ENCODE results near the gene TMEM132C. TPM values are rescaled to one million over a fixed set of nuclear protein-coding genes. Genes with fewer than 3 reads are reported as not detected.

The TMEM132C gene
- total and polyA plus RNA-seq, 2 donors (not counting 1 experiment from before 2014, with no cell fraction given) = not detected

GRCh38 chr12:128519426-128519825, 252.5 kb downstream of the TMEM132C start:
- WGBS (ENCODE audit: insufficient coverage) = 47% methylated on average over 2 of the region's 3 CpGs
- Histone ChIP-seq H3K4me1 (ENCODE audit: control insufficient read depth in 2 of 2, insufficient read depth in 2 of 2, low read length in 2 of 2) (no peaks in the 10 kb centered on the region), H2AFZ (ENCODE audit: insufficient read depth, low read depth, low read length, poor library complexity, severe bottlenecking) (no peak overlapping the region), H3K9me3 (ENCODE audit: control extremely low read depth in 1 of 3, control insufficient read depth in 2 of 3, insufficient read depth in 1 of 3, low read length in 2 of 3) (peaks cover 0 to 20% (median 0%) of the 10 kb centered on the region in 3 donors), H3K36me3 (replicated peaks in 1 of 2; ENCODE audit: control extremely low read depth in 1 of 2, control insufficient read depth in 1 of 2, extremely low read depth in 1 of 2, insufficient read depth in 2 of 2, low read length in 1 of 2) (no peaks in the 10 kb centered on the region), H3K9ac (ENCODE audit: low read length) (no peak overlapping the region), H3K4me2 (replicated peaks; ENCODE audit: low read depth, low read length, poor library complexity, severe bottlenecking) (no peak overlapping the region), H3K79me2 (ENCODE audit: control insufficient read depth, insufficient read depth, low read length) (no peaks in the 10 kb centered on the region), H3K27me3 (replicated peaks in 1 of 4; ENCODE audit: control extremely low read depth in 1 of 4, control insufficient read depth in 3 of 4, insufficient read depth in 4 of 4, low read length in 3 of 4) (no peaks in the 10 kb centered on the region), H4K20me1 (ENCODE audit: control insufficient read depth, insufficient read depth, low read length, poor library complexity, severe bottlenecking) (no peaks in the 10 kb centered on the region), H3K27ac (ENCODE audit: low read length in 2 of 2) (no peak overlapping the region), H3K4me3 (ENCODE audit: control extremely low read depth in 1 of 5, extremely low read depth in 1 of 5, insufficient read depth in 1 of 5, low read depth in 2 of 5, low read length in 4 of 5) (no peak overlapping the region)
- TF ChIP-seq, protein P1, sequence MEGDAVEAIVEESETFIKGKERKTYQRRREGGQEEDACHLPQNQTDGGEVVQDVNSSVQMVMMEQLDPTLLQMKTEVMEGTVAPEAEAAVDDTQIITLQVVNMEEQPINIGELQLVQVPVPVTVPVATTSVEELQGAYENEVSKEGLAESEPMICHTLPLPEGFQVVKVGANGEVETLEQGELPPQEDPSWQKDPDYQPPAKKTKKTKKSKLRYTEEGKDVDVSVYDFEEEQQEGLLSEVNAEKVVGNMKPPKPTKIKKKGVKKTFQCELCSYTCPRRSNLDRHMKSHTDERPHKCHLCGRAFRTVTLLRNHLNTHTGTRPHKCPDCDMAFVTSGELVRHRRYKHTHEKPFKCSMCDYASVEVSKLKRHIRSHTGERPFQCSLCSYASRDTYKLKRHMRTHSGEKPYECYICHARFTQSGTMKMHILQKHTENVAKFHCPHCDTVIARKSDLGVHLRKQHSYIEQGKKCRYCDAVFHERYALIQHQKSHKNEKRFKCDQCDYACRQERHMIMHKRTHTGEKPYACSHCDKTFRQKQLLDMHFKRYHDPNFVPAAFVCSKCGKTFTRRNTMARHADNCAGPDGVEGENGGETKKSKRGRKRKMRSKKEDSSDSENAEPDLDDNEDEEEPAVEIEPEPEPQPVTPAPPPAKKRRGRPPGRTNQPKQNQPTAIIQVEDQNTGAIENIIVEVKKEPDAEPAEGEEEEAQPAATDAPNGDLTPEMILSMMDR (IDR thresholded peaks at IDR 0.05) = no peak
- TF ChIP-seq EZH2 (IDR thresholded peaks at IDR 0.05; ENCODE audit: borderline replicate concordance, insufficient read depth, low read depth, low read length, poor library complexity, severe bottlenecking) = no peak
- POLR2A ChIA-PET = no interaction called here
- CTCF ChIA-PET = no interaction called here
- no peak overlapping the region for H3K4me3 Mint-ChIP-seq
- no peak for DNase-seq
- no peaks in the 10 kb centered on the region for H3K4me1 Mint-ChIP-seq
- H3K27ac Mint-ChIP-seq = no peak overlapping the region
- no peak for ATAC-seq (ENCODE audit: low read depth)
- H3K27me3 Mint-ChIP-seq = no peaks in the 10 kb centered on the region
- H3K9me3 Mint-ChIP-seq (ENCODE audit: insufficient read depth) = peaks cover 7% of the 10 kb centered on the region
- intact Hi-C loops (cut with micrococcal nuclease) = no loop called here

DNA sequence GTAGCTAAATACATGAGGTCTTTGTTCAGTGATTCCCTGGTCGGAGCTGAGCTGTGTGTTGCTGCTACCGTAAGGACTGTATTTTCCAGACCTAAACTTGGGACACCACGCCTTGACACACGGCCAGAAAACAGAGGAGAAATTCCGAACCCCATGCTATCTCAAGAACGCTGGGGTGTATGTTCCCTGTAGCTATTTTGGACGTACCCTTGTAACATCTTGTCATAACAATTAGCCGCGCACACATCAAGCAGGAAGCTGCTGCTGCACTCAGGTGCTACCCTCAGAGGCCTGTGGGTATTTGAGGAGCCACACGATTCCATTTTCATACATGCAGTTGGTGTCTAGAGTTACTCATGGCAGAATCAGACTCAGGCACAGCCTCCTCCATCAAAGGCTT, 255.0 kb downstream of the TMEM132C start:
- H3K27ac ChIP-seq (ENCODE audit: low read length in 2 of 2) = no peak overlapping the region
- no peaks in the 10 kb centered on the region for H3K4me1 ChIP-seq (ENCODE audit: control insufficient read depth in 2 of 2, insufficient read depth in 2 of 2, low read length in 2 of 2)
- Mint-ChIP-seq H3K4me1 (no peaks in the 10 kb centered on the region), H3K9me3 (ENCODE audit: insufficient read depth) (peaks cover 5% of the 10 kb centered on the region), H3K4me3 (no peak overlapping the region), H3K27ac (no peak overlapping the region), H3K27me3 (no peaks in the 10 kb centered on the region)
- H3K4me2 ChIP-seq (replicated peaks; ENCODE audit: low read depth, low read length, poor library complexity, severe bottlenecking) = no peak overlapping the region
- no peaks in the 10 kb centered on the region for H4K20me1 ChIP-seq (ENCODE audit: control insufficient read depth, insufficient read depth, low read length, poor library complexity, severe bottlenecking)
- ATAC-seq (ENCODE audit: low read depth) (no peak), DNase-seq (no peak)
- intact Hi-C loops (cut with micrococcal nuclease) = no loop called here
- H3K4me3 ChIP-seq (ENCODE audit: control extremely low read depth in 1 of 5, extremely low read depth in 1 of 5, insufficient read depth in 1 of 5, low read depth in 2 of 5, low read length in 4 of 5) = no peak overlapping the region
- H3K79me2 ChIP-seq (ENCODE audit: control insufficient read depth, insufficient read depth, low read length) = no peaks in the 10 kb centered on the region
- TF ChIP-seq, protein P1 (IDR thresholded peaks at IDR 0.05) = no peak
- no peak for TF ChIP-seq EZH2 (IDR thresholded peaks at IDR 0.05; ENCODE audit: borderline replicate concordance, insufficient read depth, low read depth, low read length, poor library complexity, severe bottlenecking)
- 95% methylated on average over 10 of the region's 10 CpGs for WGBS (ENCODE audit: insufficient coverage)
- peaks cover 0 to 6% (median 0%) of the 10 kb centered on the region in 3 donors for H3K9me3 ChIP-seq (ENCODE audit: control extremely low read depth in 1 of 3, control insufficient read depth in 2 of 3, insufficient read depth in 1 of 3, low read length in 2 of 3)
- no peak overlapping the region for H2AFZ ChIP-seq (ENCODE audit: insufficient read depth, low read depth, low read length, poor library complexity, severe bottlenecking)
- ChIA-PET CTCF (no interaction called here), POLR2A (no interaction called here)
- no peaks in the 10 kb centered on the region for H3K27me3 ChIP-seq (replicated peaks in 1 of 4; ENCODE audit: control extremely low read depth in 1 of 4, control insufficient read depth in 3 of 4, insufficient read depth in 4 of 4, low read length in 3 of 4)
- H3K9ac ChIP-seq (ENCODE audit: low read length) = no peak overlapping the region
- no peaks in the 10 kb centered on the region for H3K36me3 ChIP-seq (replicated peaks in 1 of 2; ENCODE audit: control extremely low read depth in 1 of 2, control insufficient read depth in 1 of 2, extremely low read depth in 1 of 2, insufficient read depth in 2 of 2, low read length in 1 of 2)

All from B cell (primary cell).